RWPE2 (cell line): ENCODE data around the gene IFFO2.

Experiments used
- ATAC-seq: fragments of 200-7000 bp; cut with Tn5 transposase; 3 replicates; pipeline ENCODE4 v1.9.1; 2021; ENCODE audit warnings: low read depth
- DNase-seq: peaks from one replicate; pipeline ENCODE4 v3.0.0-alpha.2; 2020; ENCODE audit warnings: low spot score
- H3K27ac ChIP-seq: fragments of 450-650 bp; 2 replicates; pipeline ENCODE4 v1.5.1; 2017; ENCODE audit warnings: mild to moderate bottlenecking; ENCODE audit not compliant: poor library complexity, severe bottlenecking
- H3K27me3 ChIP-seq: fragments of 250-450 bp; sonication (Bioruptor Pico); 2 replicates; pipeline ENCODE4 v1.5.1; 2021; ENCODE audit warnings: mild to moderate bottlenecking, moderate library complexity; ENCODE audit not compliant: insufficient read depth, poor library complexity, severe bottlenecking
- H3K36me3 ChIP-seq: fragments of 250-450 bp; sonication (Bioruptor Pico); 2 replicates; pipeline ENCODE4 v1.5.1; 2020; ENCODE audit warnings: low read depth, mild to moderate bottlenecking, moderate library complexity
- H3K4me1 ChIP-seq: fragments of 250-450 bp; sonication (Bioruptor Pico); 2 replicates; pipeline ENCODE4 v1.5.1; 2021; ENCODE audit warnings: mild to moderate bottlenecking, moderate library complexity; ENCODE audit not compliant: insufficient read depth, poor library complexity, severe bottlenecking
- H3K4me3 ChIP-seq: fragments of 250-450 bp; sonication (Bioruptor Pico); 2 replicates; pipeline ENCODE4 v1.5.1; 2021; ENCODE audit warnings: mild to moderate bottlenecking, moderate library complexity; ENCODE audit not compliant: severe bottlenecking
- H3K9me3 ChIP-seq: fragments of 250-450 bp; sonication (Bioruptor Pico); 2 replicates; pipeline ENCODE4 v1.5.1; 2021; ENCODE audit warnings: mild to moderate bottlenecking, moderate library complexity; ENCODE audit not compliant: severe bottlenecking
- TF ChIP-seq, protein P1 (sequence below): fragments of 450-650 bp; IDR thresholded peaks from one replicate; pipeline ENCODE4 v1.5.1; 2017; ENCODE audit warnings: mild to moderate bottlenecking, moderate library complexity; ENCODE audit not compliant: poor library complexity, severe bottlenecking

Gene IFFO2

DNA sequence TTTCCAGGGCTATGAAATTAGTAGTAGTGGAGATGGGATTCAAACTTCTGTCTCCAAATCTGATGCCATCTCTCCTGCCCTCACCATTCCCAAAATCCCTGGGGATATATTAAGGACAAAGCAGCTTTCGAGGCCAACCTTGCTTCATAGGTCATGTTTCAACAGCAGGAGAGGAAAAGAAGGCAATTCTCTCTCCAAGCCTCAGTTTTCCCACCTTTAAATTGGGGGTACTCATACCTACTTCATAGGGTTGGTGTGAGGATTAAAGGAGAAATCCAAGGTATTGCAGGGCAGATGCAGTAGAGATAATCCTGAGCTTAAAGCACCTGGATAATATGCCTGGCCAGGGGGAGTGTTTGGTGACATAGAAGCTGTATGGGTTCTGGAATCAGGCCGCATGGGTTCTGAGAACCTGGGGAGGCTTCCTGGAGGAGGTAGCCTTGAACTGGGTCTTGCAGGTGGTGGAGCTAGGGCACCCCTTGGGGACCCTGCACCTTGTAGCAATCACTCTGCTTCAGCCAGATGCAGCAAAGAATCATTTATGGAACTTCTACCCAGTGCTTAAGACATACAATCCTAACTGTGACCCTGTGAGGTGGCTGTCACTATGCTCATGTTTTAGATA, 10.7 kb upstream of the IFFO2 start:
- DNase-seq (no peak), ATAC-seq (no peak)
- Histone ChIP-seq H3K36me3 (no peaks in the 10 kb centered on the region), H3K27ac (no peak overlapping the region), H3K4me3 (no peak overlapping the region), H3K4me1 (peaks cover 10% of the 10 kb centered on the region), H3K9me3 (no peaks in the 10 kb centered on the region), H3K27me3 (no peaks in the 10 kb centered on the region)
- TF ChIP-seq, protein P1, sequence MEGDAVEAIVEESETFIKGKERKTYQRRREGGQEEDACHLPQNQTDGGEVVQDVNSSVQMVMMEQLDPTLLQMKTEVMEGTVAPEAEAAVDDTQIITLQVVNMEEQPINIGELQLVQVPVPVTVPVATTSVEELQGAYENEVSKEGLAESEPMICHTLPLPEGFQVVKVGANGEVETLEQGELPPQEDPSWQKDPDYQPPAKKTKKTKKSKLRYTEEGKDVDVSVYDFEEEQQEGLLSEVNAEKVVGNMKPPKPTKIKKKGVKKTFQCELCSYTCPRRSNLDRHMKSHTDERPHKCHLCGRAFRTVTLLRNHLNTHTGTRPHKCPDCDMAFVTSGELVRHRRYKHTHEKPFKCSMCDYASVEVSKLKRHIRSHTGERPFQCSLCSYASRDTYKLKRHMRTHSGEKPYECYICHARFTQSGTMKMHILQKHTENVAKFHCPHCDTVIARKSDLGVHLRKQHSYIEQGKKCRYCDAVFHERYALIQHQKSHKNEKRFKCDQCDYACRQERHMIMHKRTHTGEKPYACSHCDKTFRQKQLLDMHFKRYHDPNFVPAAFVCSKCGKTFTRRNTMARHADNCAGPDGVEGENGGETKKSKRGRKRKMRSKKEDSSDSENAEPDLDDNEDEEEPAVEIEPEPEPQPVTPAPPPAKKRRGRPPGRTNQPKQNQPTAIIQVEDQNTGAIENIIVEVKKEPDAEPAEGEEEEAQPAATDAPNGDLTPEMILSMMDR, result no peak

DNA sequence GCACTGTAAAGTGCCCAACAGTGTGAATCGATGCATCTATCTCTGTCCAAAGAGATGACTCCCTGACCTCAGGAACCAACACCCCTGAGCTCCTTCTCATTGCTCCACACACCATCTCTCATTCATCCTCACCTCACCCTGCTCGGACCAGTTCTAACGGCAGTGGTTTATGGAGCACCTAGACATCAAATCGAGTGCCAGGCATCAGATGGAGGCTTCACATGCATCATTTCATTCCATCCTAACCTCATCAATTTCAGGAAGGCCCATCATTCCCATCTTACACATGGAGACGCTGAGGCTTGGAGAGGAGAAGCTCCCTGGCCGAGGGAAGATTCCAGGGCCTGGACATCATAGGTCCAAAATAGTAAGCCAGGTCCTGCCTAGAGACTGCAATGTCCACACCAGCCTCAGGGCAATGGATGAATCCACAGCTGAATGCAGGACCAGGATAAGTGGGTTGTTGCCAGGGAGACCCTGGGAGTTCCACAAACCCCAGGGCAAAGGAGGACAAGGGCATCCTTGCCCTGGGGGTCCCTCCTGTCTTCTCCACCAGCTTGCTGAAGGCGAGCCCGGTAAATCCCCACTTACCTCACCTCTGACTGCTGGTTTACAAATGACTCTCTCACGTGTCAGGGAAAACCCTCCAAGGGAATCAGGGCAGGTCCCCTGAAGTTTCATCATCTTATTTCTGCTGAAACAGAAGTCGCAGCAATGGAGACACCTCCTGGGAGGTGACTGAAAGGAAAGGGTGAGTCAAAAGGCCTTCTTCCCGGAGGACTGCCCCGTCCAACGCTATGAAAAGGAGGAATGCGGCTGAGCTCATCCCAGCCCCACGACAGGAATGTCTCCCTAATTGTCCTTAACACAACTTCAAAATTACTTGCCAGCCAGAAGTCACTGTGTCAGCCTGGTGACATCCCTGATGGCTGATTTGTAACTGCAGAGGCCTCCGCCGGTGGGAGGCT, 9.0 kb upstream of the IFFO2 start:
- ATAC-seq, result peak; percentile 75
- no peaks in the 10 kb centered on the region for H3K36me3 ChIP-seq
- no peak overlapping the region for H3K27ac ChIP-seq
- peak; percentile 41 for DNase-seq
- H3K4me1 ChIP-seq, result peaks cover 10% of the 10 kb centered on the region
- no peaks in the 10 kb centered on the region for H3K9me3 ChIP-seq
- no peaks in the 10 kb centered on the region for H3K27me3 ChIP-seq
- no peak overlapping the region for H3K4me3 ChIP-seq
- TF ChIP-seq, protein P1, result peak; percentile 24

DNA sequence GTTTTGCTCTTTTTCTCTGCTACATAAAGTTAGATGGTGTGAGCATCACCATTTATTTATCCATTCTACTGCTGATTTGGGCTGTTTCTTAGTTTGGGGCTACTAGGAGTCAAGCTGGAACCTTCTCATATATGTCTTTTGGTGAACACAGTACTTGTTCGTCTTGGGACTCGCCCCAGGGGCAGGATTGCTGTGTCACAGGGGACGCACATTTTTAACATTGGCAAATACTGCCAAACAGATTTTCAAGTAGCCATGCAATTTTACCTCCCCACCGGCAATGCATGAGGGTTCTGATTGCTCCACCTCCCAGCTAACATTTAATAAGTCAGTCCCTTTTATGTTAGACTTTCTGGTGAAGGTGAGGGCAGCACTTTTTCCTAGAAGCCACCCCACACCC, 7.5 kb upstream of the IFFO2 start:
- ATAC-seq, result no peak
- Histone ChIP-seq H3K4me3 (no peak overlapping the region), H3K4me1 (peaks cover 10% of the 10 kb centered on the region), H3K36me3 (no peaks in the 10 kb centered on the region), H3K27me3 (no peaks in the 10 kb centered on the region), H3K9me3 (no peaks in the 10 kb centered on the region), H3K27ac (no peak overlapping the region)
- DNase-seq, result no peak
- TF ChIP-seq, protein P1, result no peak

DNA sequence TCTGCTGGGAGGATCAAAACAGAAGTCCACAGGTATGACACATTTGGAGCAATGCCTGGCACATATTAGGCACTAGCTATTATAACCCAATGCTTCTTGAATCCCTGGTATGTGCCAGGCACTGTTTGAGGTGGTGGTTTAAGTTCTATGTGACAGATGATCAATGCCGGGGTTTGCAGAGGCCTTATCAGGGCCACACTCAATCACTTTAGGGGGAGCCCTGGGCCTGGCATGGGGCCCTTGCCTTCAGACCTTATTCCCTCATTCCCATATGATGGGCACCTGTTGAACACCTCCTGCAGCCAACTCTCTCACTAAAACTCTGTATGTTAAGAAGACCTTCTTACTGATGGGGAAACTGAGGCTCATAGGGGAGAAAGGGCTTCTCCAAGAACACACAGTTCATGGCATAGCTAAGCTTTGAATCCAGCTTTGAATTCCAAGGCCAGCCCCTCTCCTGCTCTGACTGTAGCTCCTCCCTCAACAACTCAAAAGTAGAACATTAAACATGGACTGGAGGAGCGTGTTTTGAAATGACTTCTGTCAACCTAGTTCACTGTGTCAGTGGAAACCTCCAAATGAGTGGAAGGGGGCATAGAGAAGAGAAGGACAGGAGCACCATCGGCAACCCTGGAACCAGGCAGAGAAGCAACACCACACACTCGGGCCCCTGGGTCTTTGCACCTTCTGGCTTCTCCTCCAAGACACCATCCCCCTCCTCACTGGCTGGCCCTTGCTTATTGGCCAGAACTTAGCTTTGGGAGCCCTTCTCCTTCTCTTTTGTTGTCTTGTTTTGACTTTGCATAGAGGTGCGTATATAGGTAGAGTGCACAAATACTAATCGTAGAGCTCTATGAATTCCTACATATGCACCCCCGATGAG, 6.6 kb upstream of the IFFO2 start:
- H3K27me3 ChIP-seq, result no peaks in the 10 kb centered on the region
- DNase-seq (peak; percentile 21), ATAC-seq (no peak)
- H3K27ac ChIP-seq, result peak overlapping the region; percentile 17
- no peaks in the 10 kb centered on the region for H3K36me3 ChIP-seq
- TF ChIP-seq, protein P1, result no peak
- H3K4me1 ChIP-seq, result peaks cover 10% of the 10 kb centered on the region
- no peaks in the 10 kb centered on the region for H3K9me3 ChIP-seq
- H3K4me3 ChIP-seq, result no peak overlapping the region
